OCI-LY7 (cell line): ENCODE measurements around the gene SLC12A4. TPM values are rescaled to one million over a fixed set of nuclear protein-coding genes. Genes with fewer than 3 reads are reported as not detected.

Source experiments
- BruUV-seq: library from RNA; stranded (reverse); fragments of 400-500 nt; replicated peaks from 2 replicates; lab custom pipeline; 2021; lab: Mats Ljungman, UMichigan
- CTCF ChIA-PET: fragments of 300-600 bp; sonication (Branson Sonifier 250); formaldehyde crosslinking; loops from one replicate; lab custom pipeline; 2022; ENCODE audit warnings: antibody characterized with exemption; ENCODE audit not compliant: unreplicated experiment; lab: Charles Lee
- POLR2A ChIA-PET: fragments of 300-600 bp; sonication (Branson Sonifier 250); formaldehyde crosslinking; loops from one replicate; lab custom pipeline; 2022; ENCODE audit warnings: antibody characterized with exemption; lab: Charles Lee
- DNase-seq: peaks from one replicate; pipeline ENCODE4 v3.0.0-alpha.2; 2015; ENCODE audit warnings: low spot score
- H2AFZ ChIP-seq: fragments of 200-600 bp; sonication (generic), shearing (Covaris generic); 2 replicates; pipeline ENCODE4 v1.6.1; 2014; ENCODE audit warnings: mild to moderate bottlenecking, antibody characterized with exemption, low read length, moderate library complexity
- H3K27ac ChIP-seq: fragments of 200-600 bp; sonication (generic); 2 replicates; pipeline ENCODE4 v1.5.1; 2014; ENCODE audit warnings: mixed run types, low read depth, mild to moderate bottlenecking, moderate library complexity, low read length, inconsistent platforms; ENCODE audit not compliant: poor library complexity, severe bottlenecking
- H3K36me3 ChIP-seq: fragments of 200-600 bp; sonication (generic); 2 replicates; pipeline ENCODE4 v1.6.1; 2014; ENCODE audit warnings: mild to moderate bottlenecking, antibody characterized with exemption, low read length, moderate library complexity, mixed read lengths; ENCODE audit not compliant: insufficient read depth
- H3K4me1 ChIP-seq: fragments of 200-600 bp; sonication (generic); 2 replicates; pipeline ENCODE4 v1.5.1; 2014; ENCODE audit warnings: mild to moderate bottlenecking, low read length; ENCODE audit not compliant: insufficient read depth, poor library complexity, severe bottlenecking
- H3K4me2 ChIP-seq: fragments of 200-600 bp; sonication (generic); 2 replicates; pipeline ENCODE4 v1.6.1; 2014; ENCODE audit warnings: mild to moderate bottlenecking, low read length
- H3K4me3 ChIP-seq: fragments of 200-600 bp; sonication (generic); 2 replicates; pipeline ENCODE4 v1.5.1; 2014; ENCODE audit warnings: mild to moderate bottlenecking, low read depth, low read length; ENCODE audit not compliant: poor library complexity, severe bottlenecking
- H3K79me2 ChIP-seq: fragments of 200-600 bp; sonication (generic); 2 replicates; pipeline ENCODE4 v1.6.1; 2016; ENCODE audit warnings: low read depth, mild to moderate bottlenecking, low read length, moderate library complexity, mixed read lengths; ENCODE audit not compliant: insufficient read depth
- H3K9me2 ChIP-seq: fragments of 200-600 bp; sonication (generic); 2 replicates; pipeline ENCODE4 v1.6.1; 2016; ENCODE audit warnings: mild to moderate bottlenecking, low read length, mixed read lengths; ENCODE audit not compliant: insufficient read depth
- H3K9me3 ChIP-seq: fragments of 200-600 bp; sonication (generic); 2 replicates; pipeline ENCODE4 v1.6.1; 2014; ENCODE audit warnings: mild to moderate bottlenecking, mixed run types, low read length, mixed read lengths
- H4K20me1 ChIP-seq: fragments of 200-600 bp; sonication (generic); 2 replicates; pipeline ENCODE4 v1.6.1; 2014; ENCODE audit warnings: mild to moderate bottlenecking, antibody characterized with exemption, low read length, moderate library complexity, mixed read lengths; ENCODE audit not compliant: insufficient read depth
- CTCF ChIP-seq: fragments of 200-600 bp; sonication (generic); conservative IDR thresholded peaks from 2 replicates; pipeline ENCODE4 v1.5.1; 2014; ENCODE audit warnings: mild to moderate bottlenecking, antibody characterized with exemption, low read length, moderate library complexity, mixed read lengths
- EZH2phosphoT487 ChIP-seq: fragments of 200-600 bp; sonication (generic); IDR thresholded peaks from 2 replicates; pipeline ENCODE4 v1.6.1; 2018; ENCODE audit warnings: low read depth, borderline replicate concordance, mild to moderate bottlenecking, mixed run types, antibody characterized with exemption, low read length, moderate library complexity, mixed read lengths
- intact Hi-C: fragments of 100-400 bp; cut with micrococcal nuclease; formaldehyde crosslinking; loops from one replicate; pipeline ENCODE4 v1.10.0; 2022; ENCODE audit not compliant: unreplicated experiment
- total RNA-seq, 2 experiments: library from RNA; depleted of rRNA in 1 of 2; stranded (reverse); fragments of >200 nt in 1 of 2; shearing (Covaris generic) in 1 of 2; gene quantifications; 2 replicates each; pipeline ENCODE4 v1.2.3, GENCODE V29; 2014 to 2022

The SLC12A4 gene
- total RNA-seq, 2 experiments from 2014 or later: 8.3 to 16.7 TPM

DNA sequence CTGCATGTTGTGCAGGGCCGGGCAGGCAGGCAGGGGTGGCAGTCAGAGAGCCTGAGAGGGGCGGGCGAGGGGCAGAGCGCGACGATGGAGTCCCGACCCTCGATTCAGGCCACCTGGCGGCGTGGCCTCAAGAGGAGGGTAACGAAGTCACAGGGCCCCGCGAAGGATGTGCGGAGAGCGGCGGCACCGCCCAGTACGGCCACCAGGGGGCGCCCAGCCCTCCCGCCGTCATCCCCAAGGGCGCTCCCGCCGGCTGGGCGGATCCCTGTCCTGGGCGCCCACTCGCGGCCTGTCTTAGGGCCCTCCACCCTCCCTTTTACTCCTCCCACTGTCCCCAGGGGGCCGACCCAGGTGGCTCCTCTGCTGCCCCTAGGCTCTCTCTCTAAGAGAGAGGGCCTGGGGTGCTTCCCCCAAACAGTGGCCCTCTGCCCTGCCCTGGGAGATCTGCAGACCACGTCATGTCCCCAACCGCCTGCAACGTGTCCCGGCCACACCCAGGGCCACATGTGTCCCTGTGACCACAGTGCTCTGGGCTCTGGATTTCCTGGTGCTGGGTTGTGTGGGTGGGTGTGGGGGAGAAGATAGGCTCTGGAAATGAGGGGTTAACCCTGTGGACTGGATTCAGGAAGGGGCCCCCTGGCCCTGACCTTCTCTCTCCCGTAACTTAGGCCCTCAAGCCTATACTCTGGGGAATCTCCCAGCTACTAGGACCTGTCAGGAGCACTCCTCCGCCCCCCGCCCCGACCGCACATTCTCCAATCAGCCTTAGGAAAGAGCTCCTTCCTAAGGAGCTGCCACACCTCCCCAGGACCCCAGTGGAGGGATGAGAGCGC is 25.0 kb upstream of the SLC12A4 start:
- ChIA-PET POLR2A (interaction anchor here (0.7 to 0.9 kb wide), 2 partner anchors 10 to 47 kb away, joined by 3 to 6 read pairs; no protein-coding TSS in a partner anchor), CTCF (interaction anchor here (0.6 to 1.2 kb wide), 3 partner anchors 11 to 81 kb away, joined by 3 to 5 read pairs (median 3); no protein-coding TSS in a partner anchor)
- intact Hi-C loops: loop anchor here (1.0 kb wide), 3 partner anchors 25 to 236 kb away; partner anchors contain the start of gene SLC12A4
- Histone ChIP-seq H3K4me2 (peak overlapping the region; percentile 64), H4K20me1 (no peaks in the 10 kb centered on the region), H3K79me2 (no peaks in the 10 kb centered on the region), H3K9me3 (no peaks in the 10 kb centered on the region), H3K27ac (no peak overlapping the region), H2AFZ (peak overlapping the region; percentile 87), H3K4me3 (peak overlapping the region; percentile 45), H3K4me1 (peaks cover 15% of the 10 kb centered on the region), H3K9me2 (no peaks in the 10 kb centered on the region), H3K36me3 (no peaks in the 10 kb centered on the region)
- no TSS peak for BruUV-seq
- DNase-seq: peak; percentile 88
- TF ChIP-seq CTCF (peak; percentile 95), EZH2phosphoT487 (no peak)

DNA sequence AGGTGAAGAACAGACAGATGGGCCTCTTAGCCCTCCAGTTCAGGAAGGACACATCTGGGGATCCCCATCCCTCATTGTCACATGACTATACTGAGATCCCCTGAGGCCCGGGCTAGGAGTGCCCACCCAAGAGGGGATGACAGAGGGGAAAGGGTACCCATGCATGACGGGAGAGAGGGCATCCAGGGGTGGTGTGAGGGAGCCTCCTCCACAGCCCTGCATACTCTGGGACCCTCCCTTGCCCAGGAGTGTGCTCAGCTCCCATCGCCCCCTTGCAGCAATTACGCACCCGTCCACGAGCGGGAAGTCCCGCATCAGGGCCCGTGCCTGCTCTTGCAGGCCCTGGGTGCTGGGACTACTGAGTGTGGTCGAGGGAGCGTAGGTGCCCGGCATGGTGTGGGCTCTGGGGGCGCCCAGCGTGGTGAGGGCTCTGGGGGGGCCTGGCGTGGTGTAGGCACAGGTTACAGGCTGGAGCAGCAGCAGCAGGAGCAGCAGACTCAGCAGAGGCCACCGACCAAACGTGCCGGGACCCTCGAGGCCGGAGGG is 24.3 kb upstream of the SLC12A4 start:
- Histone ChIP-seq H3K27ac (no peak overlapping the region), H3K36me3 (no peaks in the 10 kb centered on the region), H3K79me2 (no peaks in the 10 kb centered on the region), H2AFZ (peak overlapping the region; percentile 87), H3K4me3 (no peak overlapping the region), H4K20me1 (no peaks in the 10 kb centered on the region), H3K4me1 (peaks cover 15% of the 10 kb centered on the region), H3K4me2 (peak overlapping the region; percentile 64; the same call in 1 of the 2 replicates), H3K9me2 (no peaks in the 10 kb centered on the region), H3K9me3 (no peaks in the 10 kb centered on the region)
- POLR2A ChIA-PET: no interaction called here
- no TSS peak for BruUV-seq
- CTCF ChIA-PET: no interaction called here
- intact Hi-C loops: loop anchor here (1.0 kb wide), 3 partner anchors 24 to 237 kb away; partner anchors contain the start of gene SLC12A4
- TF ChIP-seq CTCF: no peak
- no peak for DNase-seq
